Keratinocyte (primary cell): ENCODE measurements around the gene INO80. TPM values are rescaled to one million over a fixed set of nuclear protein-coding genes. Genes with fewer than 3 reads are reported as not detected.

Source experiments
- DNase-seq: peaks from one replicate; pipeline ENCODE4 v3.0.0-alpha.2; 2011; ENCODE audit warnings: low read depth, missing footprints, low spot score
- FAIRE-seq: peaks from 2 replicates; lab custom pipeline; 2011; peaks lifted over from hg19 to GRCh38; lab: Jason Lieb, UNC
- H2AFZ ChIP-seq: 2 replicates; pipeline ENCODE4 v1.6.0; 2012; ENCODE audit warnings: low read length, control low read depth, inconsistent platforms; ENCODE audit not compliant: control insufficient read depth
- H3K27ac ChIP-seq: 2 replicates; pipeline ENCODE4 v1.5.1; 2011; ENCODE audit warnings: low read length; ENCODE audit not compliant: control insufficient read depth, insufficient read depth
- H3K27me3 ChIP-seq: 3 replicates; pipeline ENCODE4 v1.6.0; 2011; ENCODE audit warnings: low read length; ENCODE audit not compliant: control insufficient read depth, insufficient read depth; ENCODE audit errors: extremely low read depth
- H3K36me3 ChIP-seq, 2 experiments: 2 replicates in 1 of 2; 3 replicates in 1 of 2; pipeline ENCODE4 v1.5.1; 2011; ENCODE audit warnings: low read length in 2 of 2, mild to moderate bottlenecking in 1 of 2; ENCODE audit not compliant: control insufficient read depth in 2 of 2, insufficient read depth in 2 of 2; ENCODE audit errors: extremely low read depth in 1 of 2
- H3K4me1 ChIP-seq: 3 replicates; pipeline ENCODE4 v1.5.1; 2011; ENCODE audit warnings: low read length; ENCODE audit not compliant: control insufficient read depth, insufficient read depth; ENCODE audit errors: extremely low read depth
- H3K4me2 ChIP-seq: 3 replicates; pipeline ENCODE4 v1.6.0; 2011; ENCODE audit warnings: low read depth, low read length; ENCODE audit not compliant: control insufficient read depth, insufficient read depth; ENCODE audit errors: extremely low read depth
- H3K4me3 ChIP-seq, 3 experiments: fragments of 200-600 bp in 1 of 3; sonication (generic) in 1 of 3; 2 replicates in 2 of 3; 3 replicates in 1 of 3; pipeline ENCODE4 v1.5.1; 2011 to 2016; ENCODE audit warnings: low read length in 3 of 3, mild to moderate bottlenecking in 3 of 3, control low read depth in 2 of 3, inconsistent platforms in 1 of 3, low read depth in 1 of 3, mixed read lengths in 1 of 3, mixed run types in 1 of 3, moderate library complexity in 1 of 3; ENCODE audit not compliant: control insufficient read depth in 2 of 3, insufficient read depth in 2 of 3; ENCODE audit errors: extremely low read depth in 1 of 3
- H3K79me2 ChIP-seq: 2 replicates; pipeline ENCODE4 v1.6.0; 2012; ENCODE audit warnings: low read length; ENCODE audit not compliant: control insufficient read depth, insufficient read depth
- H3K9ac ChIP-seq: 3 replicates; pipeline ENCODE4 v1.6.0; 2011; ENCODE audit warnings: low read length; ENCODE audit not compliant: control insufficient read depth, insufficient read depth; ENCODE audit errors: extremely low read depth
- H3K9me1 ChIP-seq: 3 replicates; pipeline ENCODE4 v1.6.0; 2011; ENCODE audit warnings: low read length; ENCODE audit not compliant: control insufficient read depth, insufficient read depth; ENCODE audit errors: extremely low read depth
- H3K9me3 ChIP-seq: 2 replicates; pipeline ENCODE4 v1.5.1; 2012; ENCODE audit warnings: low read depth, low read length; ENCODE audit not compliant: control insufficient read depth
- H4K20me1 ChIP-seq: 3 replicates; pipeline ENCODE4 v1.6.0; 2011; ENCODE audit warnings: low read length; ENCODE audit not compliant: control insufficient read depth, insufficient read depth; ENCODE audit errors: extremely low read depth
- CTCF ChIP-seq, 3 experiments: IDR thresholded peaks in 1 of 3; conservative IDR thresholded peaks in 1 of 3; optimal IDR thresholded peaks in 1 of 3; 2 replicates in 2 of 3; 3 replicates in 1 of 3; pipeline versions ENCODE3 to v1.5.1; 2011; ENCODE audit warnings: low read length in 3 of 3, mild to moderate bottlenecking in 3 of 3, moderate library complexity in 2 of 3, control low read depth in 1 of 3, inconsistent platforms in 1 of 3; ENCODE audit not compliant: insufficient read depth in 2 of 3; ENCODE audit errors: extremely low read depth in 1 of 3
- EZH2 ChIP-seq: IDR thresholded peaks from one replicate; pipeline ENCODE4 v1.6.1; 2012; ENCODE audit warnings: inconsistent platforms, mild to moderate bottlenecking, low read length, moderate library complexity
- dilution Hi-C: fragments of 300-500 bp; cut with MboI; formaldehyde crosslinking; loops from one replicate; pipeline ENCODE4 v1.7.0; 2020; ENCODE audit warnings: low sequenced_read_pairs; ENCODE audit not compliant: extremely low pct_ligation_motif_present
- polyA plus RNA-seq, 5 experiments: library from polyadenylated mRNA; depleted of rRNA in 3 of 5; stranded (reverse) in 3 of 5; stranded (forward) in 1 of 5; unstranded in 1 of 5; fragments of >200 nt; gene quantifications; 1 replicate in 1 of 5; 2 replicates in 3 of 5; 3 replicates in 1 of 5; pipeline versions ENCODE4 v1.2.1 to v1.2.3, GENCODE V29; 2011 to 2012; ENCODE audit warnings: missing spikeins in 2 of 5, low read depth in 1 of 5, low replicate concordance in 1 of 5

INO80 gene
- polyA plus RNA-seq, 1 donor (not counting 4 experiments of a cell fraction or from before 2014, with no cell fraction given): 10.3 TPM

GRCh38 chr15:41121951-41122350 is 5.9 kb upstream of the INO80 start:
- H3K4me1 ChIP-seq: peaks cover 14% of the 10 kb centered on the region
- H4K20me1 ChIP-seq: no peaks in the 10 kb centered on the region
- H3K27ac ChIP-seq: no peak overlapping the region
- dilution Hi-C loops: no loop called here
- no peaks in the 10 kb centered on the region for H3K9me1 ChIP-seq
- DNase-seq: no peak
- H3K27me3 ChIP-seq: no peaks in the 10 kb centered on the region
- H3K36me3 ChIP-seq: no peaks in the 10 kb centered on the region
- no peak overlapping the region for H3K9ac ChIP-seq
- TF ChIP-seq EZH2: no peak
- TF ChIP-seq CTCF (optimal IDR thresholded peaks at IDR 0.05 in 1 of 3, IDR thresholded peaks at IDR 0.05 in 1 of 3, conservative IDR thresholded peaks at IDR 0.05 in 1 of 3; ENCODE audit: extremely low read depth in 1 of 3, insufficient read depth in 2 of 3, low read length in 3 of 3): no peak
- H3K79me2 ChIP-seq: no peaks in the 10 kb centered on the region
- no peak overlapping the region for H3K4me3 ChIP-seq
- H2AFZ ChIP-seq: no peak overlapping the region
- no peak for FAIRE-seq
- H3K4me2 ChIP-seq: no peak overlapping the region
- no peaks in the 10 kb centered on the region for H3K9me3 ChIP-seq

DNA sequence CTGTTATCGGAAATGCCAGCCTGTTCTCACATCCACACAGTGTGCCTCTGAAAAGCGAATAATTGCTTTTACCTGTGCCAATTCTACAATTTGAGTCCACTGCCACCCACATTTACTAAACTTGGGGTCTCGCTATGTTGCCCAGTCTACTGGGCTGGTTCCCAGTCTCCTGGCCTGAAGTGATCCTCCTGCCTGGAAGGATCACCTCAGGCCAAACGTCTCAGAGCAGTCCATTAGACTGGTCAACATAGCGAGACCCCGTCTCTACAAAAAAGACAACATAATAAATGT is 827 bp upstream of the INO80 start:
- Histone ChIP-seq H3K27me3 (no peaks in the 10 kb centered on the region), H3K4me3 (peak overlapping the region; percentile 81 to 97 (median 87)), H3K79me2 (peaks cover 37% of the 10 kb centered on the region), H3K27ac (peak overlapping the region; percentile 99), H3K9ac (peak overlapping the region; percentile 100), H3K9me3 (no peaks in the 10 kb centered on the region), H3K4me1 (peaks cover 13% of the 10 kb centered on the region), H3K4me2 (peak overlapping the region; percentile 93), H2AFZ (peak overlapping the region; percentile 96), H3K9me1 (no peaks in the 10 kb centered on the region), H4K20me1 (no peaks in the 10 kb centered on the region), H3K36me3 (peaks cover 0 to 4% of the 10 kb centered on the region in 2 experiments)
- no peak for DNase-seq
- dilution Hi-C loops: no loop called here
- no peak for TF ChIP-seq EZH2
- no peak for TF ChIP-seq CTCF (optimal IDR thresholded peaks at IDR 0.05 in 1 of 3, IDR thresholded peaks at IDR 0.05 in 1 of 3, conservative IDR thresholded peaks at IDR 0.05 in 1 of 3; ENCODE audit: extremely low read depth in 1 of 3, insufficient read depth in 2 of 3, low read length in 3 of 3)
- no peak for FAIRE-seq
